Panc1 (cell line): ENCODE measurements around the gene PRR5L. TPM values are rescaled to one million over a fixed set of nuclear protein-coding genes. Genes with fewer than 3 reads are reported as not detected.

ENCODE experiments used
- ATAC-seq: fragments of 200-7000 bp; cut with Tn5 transposase; 2 replicates; pipeline ENCODE4 v1.9.1; 2020; ENCODE audit warnings: mild to moderate bottlenecking, moderate library complexity
- BruUV-seq: library from RNA; stranded (reverse); fragments of 400-500 nt; replicated peaks from 2 replicates; lab custom pipeline; 2021; lab: Mats Ljungman, UMichigan
- CTCF ChIA-PET: fragments of 300-600 bp; sonication (Branson Sonifier 250); formaldehyde crosslinking; loops from one replicate; lab custom pipeline; 2022; ENCODE audit warnings: antibody characterized with exemption; lab: Charles Lee
- POLR2A ChIA-PET: fragments of 300-600 bp; sonication (Branson Sonifier 250); formaldehyde crosslinking; loops from one replicate; lab custom pipeline; 2022; ENCODE audit warnings: antibody characterized with exemption; lab: Charles Lee
- DNase-seq: peaks from one replicate; pipeline ENCODE4 v3.0.0-alpha.2; 2010; ENCODE audit warnings: low read depth, low spot score
- H3K27ac ChIP-seq: 2 replicates; pipeline ENCODE4 v1.5.1; 2011; ENCODE audit warnings: mild to moderate bottlenecking, low read length, inconsistent platforms
- H3K27me3 ChIP-seq: fragments of 200-500 bp; sonication (Bioruptor generic); 2 replicates; pipeline ENCODE4 v1.6.0; 2014; ENCODE audit warnings: low read length, inconsistent platforms; ENCODE audit not compliant: control insufficient read depth, insufficient read depth
- H3K36me3 ChIP-seq: fragments of 200-500 bp; sonication (Bioruptor generic); 2 replicates; pipeline ENCODE4 v1.5.1; 2014; ENCODE audit warnings: inconsistent platforms, mild to moderate bottlenecking, low read length, moderate library complexity; ENCODE audit not compliant: control insufficient read depth, insufficient read depth
- H3K4me1 ChIP-seq: 2 replicates; pipeline ENCODE4 v1.5.1; 2011; ENCODE audit warnings: inconsistent platforms, mild to moderate bottlenecking, low read length, moderate library complexity; ENCODE audit not compliant: control insufficient read depth, insufficient read depth
- H3K4me3 ChIP-seq, 2 experiments: 2 replicates each; pipeline ENCODE4 v1.5.1; 2011 to 2012; ENCODE audit warnings: low read depth in 2 of 2, low read length in 2 of 2, mild to moderate bottlenecking in 2 of 2, inconsistent platforms in 1 of 2, moderate library complexity in 1 of 2
- H3K9me3 ChIP-seq: fragments of 200-500 bp; sonication (Bioruptor generic); 2 replicates; pipeline ENCODE4 v1.5.1; 2014; ENCODE audit warnings: low read depth, mild to moderate bottlenecking, inconsistent platforms, low read length, moderate library complexity; ENCODE audit not compliant: control insufficient read depth, insufficient read depth
- CTCF ChIP-seq: fragments of 450-650 bp; IDR thresholded peaks from 2 replicates; pipeline ENCODE4 v1.5.1; 2017; ENCODE audit warnings: mild to moderate bottlenecking
- POLR2AphosphoS5 ChIP-seq: IDR thresholded peaks from 2 replicates; pipeline ENCODE4 v1.6.1; 2012; ENCODE audit warnings: mild to moderate bottlenecking, low read depth, low read length, moderate library complexity
- REST ChIP-seq, 2 experiments: IDR thresholded peaks; 2 replicates each; pipeline ENCODE4 v1.6.1; 2011 to 2012; ENCODE audit warnings: low read depth in 2 of 2, control low read depth in 1 of 2, low read length in 1 of 2, mild to moderate bottlenecking in 1 of 2, moderate library complexity in 1 of 2; ENCODE audit not compliant: insufficient read depth in 1 of 2
- SIN3A ChIP-seq: IDR thresholded peaks from 2 replicates; pipeline ENCODE4 v1.6.1; 2012; ENCODE audit warnings: low read depth, mild to moderate bottlenecking, low read length, moderate library complexity, borderline replicate concordance; ENCODE audit not compliant: insufficient read depth
- TCF7L2 ChIP-seq: IDR thresholded peaks from 2 replicates; pipeline ENCODE4 v1.6.1; 2011; ENCODE audit warnings: mild to moderate bottlenecking, low read depth, low read length, inconsistent platforms
- in situ Hi-C: cut with HindIII; loops from 2 replicates; pipeline ENCODE4 v1.10.0; 2016; ENCODE audit warnings: low sequenced_read_pairs, low pct_unique_long_range_greater_than_20kb
- intact Hi-C: fragments of 100-400 bp; cut with micrococcal nuclease; formaldehyde crosslinking; loops from one replicate; pipeline ENCODE4 v1.10.0; 2022; ENCODE audit not compliant: unreplicated experiment
- total RNA-seq: library from RNA; stranded (reverse); gene quantifications from one replicate; pipeline ENCODE4 v1.2.1, GENCODE V29; 2021; ENCODE audit not compliant: unreplicated experiment

Gene PRR5L
- total RNA-seq, 1 experiment from 2014 or later, result 0.36 TPM

DNA sequence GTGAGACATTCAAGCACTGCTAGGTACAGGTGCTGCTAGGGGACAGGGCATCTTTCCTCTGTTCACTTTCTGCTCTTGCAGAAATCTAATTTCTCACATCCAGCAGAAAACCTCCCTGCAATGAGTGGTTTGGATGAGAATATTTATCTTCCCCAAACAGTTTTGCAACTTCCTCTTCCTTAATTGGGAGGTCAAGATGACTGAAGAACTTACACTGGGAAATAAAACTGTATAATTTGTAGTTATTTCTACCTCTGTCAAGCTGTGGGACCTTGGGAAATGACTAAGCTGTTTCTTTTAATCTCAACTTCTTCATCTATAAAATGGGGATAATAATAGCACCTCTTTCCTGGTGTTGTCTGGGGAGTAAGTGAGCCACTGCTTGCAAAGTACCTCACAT, 69.8 kb downstream of the PRR5L start:
- Histone ChIP-seq H3K27ac (no peak overlapping the region), H3K4me1 (no peaks in the 10 kb centered on the region), H3K4me3 (no peak overlapping the region), H3K27me3 (peaks cover 29% of the 10 kb centered on the region), H3K9me3 (no peaks in the 10 kb centered on the region), H3K36me3 (no peaks in the 10 kb centered on the region)
- in situ Hi-C loops, result no loop called here
- CTCF ChIA-PET, result no interaction called here
- ATAC-seq (no peak), DNase-seq (no peak)
- TF ChIP-seq CTCF (no peak), REST (IDR thresholded peaks at IDR 0.05; ENCODE audit: insufficient read depth in 1 of 2, low read depth in 2 of 2, low read length in 1 of 2) (no peak), SIN3A (no peak), POLR2AphosphoS5 (no peak), TCF7L2 (no peak)
- POLR2A ChIA-PET, result no interaction called here
- BruUV-seq, result no TSS peak
- intact Hi-C loops, result no loop called here

GRCh38 chr11:36367806-36368680, 72.0 kb downstream of the PRR5L start:
- Histone ChIP-seq H3K36me3 (no peaks in the 10 kb centered on the region), H3K9me3 (no peaks in the 10 kb centered on the region), H3K27ac (no peak overlapping the region), H3K4me1 (no peaks in the 10 kb centered on the region), H3K4me3 (no peak overlapping the region), H3K27me3 (peaks cover 23% of the 10 kb centered on the region)
- in situ Hi-C loops (no loop called here), intact Hi-C loops (no loop called here)
- ATAC-seq (no peak), DNase-seq (no peak)
- ChIA-PET POLR2A (no interaction called here), CTCF (no interaction called here)
- BruUV-seq, result no TSS peak
- TF ChIP-seq REST (IDR thresholded peaks at IDR 0.05; ENCODE audit: insufficient read depth in 1 of 2, low read depth in 2 of 2, low read length in 1 of 2) (no peak), TCF7L2 (no peak), POLR2AphosphoS5 (no peak), CTCF (no peak), SIN3A (no peak)
